ENCODE results near the gene PLCB3. TPM values are rescaled to one million over a fixed set of nuclear protein-coding genes. Genes with fewer than 3 reads are reported as not detected.

The PLCB3 gene
- total RNA-seq = 9.2 TPM

DNA sequence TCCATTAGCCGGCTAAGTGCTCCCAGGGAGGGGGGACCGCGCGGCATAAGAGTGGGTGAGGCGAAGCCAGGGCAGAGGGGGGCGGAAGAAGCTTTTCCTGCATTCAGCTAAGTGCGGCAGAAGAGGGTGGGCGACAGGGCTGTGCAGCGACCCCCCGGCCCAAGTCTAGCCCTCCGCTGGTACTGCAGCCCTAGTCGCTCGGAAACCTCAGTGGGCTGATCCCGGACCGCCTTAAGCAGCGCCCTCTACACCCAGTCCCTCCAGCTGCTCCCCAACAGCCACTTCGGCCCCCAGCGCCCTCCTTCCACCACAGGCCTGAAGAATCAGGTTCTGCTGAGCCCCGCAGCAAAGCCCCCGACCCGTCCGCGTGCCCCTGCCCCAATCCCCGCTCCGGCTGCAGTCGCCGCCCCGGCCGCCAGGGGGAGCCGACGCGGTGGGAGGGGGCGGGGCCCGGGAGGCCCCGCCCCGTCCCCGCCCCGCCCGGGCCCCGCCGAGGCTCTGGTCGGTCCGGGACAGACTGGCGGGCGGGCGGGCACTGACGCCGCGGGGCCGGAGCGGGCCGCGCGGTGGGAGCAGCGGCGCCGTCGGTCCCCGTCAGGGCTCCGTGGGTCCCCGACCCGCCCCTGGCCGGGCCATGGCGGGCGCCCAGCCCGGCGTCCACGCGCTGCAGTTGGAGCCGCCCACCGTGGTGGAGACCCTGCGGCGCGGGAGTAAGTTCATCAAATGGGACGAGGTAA lies at the start of gene PLCB3:
TSS of gene PLCB3 (plus strand) at position 515 of the 737 bp plus-strand sequence. CDS start at position 635, 120 bp downstream.
- no peak for DNase-seq

DNA sequence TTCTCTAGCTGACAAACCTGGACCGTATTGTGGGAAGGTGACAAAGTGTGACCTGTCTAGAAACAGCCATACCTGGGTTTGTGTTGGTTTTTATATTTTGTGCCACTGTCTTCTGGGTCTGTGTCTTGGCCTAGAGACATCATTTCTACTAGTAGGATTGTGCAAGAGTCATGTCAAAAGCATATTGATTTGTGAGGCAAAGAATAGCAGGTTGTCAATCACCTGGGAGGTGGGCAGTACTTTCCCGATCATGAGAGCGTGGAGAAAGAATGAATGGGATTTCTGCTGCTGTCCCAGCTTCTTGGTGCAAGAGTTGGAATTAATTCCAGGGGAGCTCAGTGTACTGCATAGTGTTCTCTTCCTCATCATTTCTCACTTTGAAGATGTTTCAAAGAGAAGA lies 49.8 kb upstream of the PLCB3 start:
- no peak for DNase-seq

DNA sequence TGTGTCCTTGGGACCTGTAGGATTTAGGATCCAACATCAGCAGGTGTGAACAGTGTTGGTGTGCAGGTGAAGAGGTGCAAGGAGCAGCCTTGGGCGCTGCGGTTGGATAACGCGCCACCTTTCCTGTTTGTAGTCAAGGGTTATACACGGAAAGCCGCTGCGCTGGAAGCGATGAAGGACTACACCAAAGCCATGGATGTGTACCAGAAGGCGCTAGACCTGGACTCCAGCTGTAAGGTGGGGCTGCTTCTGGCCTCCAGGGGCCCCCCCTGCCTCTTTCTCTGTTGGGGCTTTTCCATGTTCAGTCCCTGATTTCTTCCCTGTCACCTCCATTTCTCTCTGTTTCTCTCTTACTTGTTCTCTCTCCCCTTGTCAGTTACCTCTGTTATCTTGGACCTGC lies 48.3 kb upstream of the PLCB3 start:
- no peak for DNase-seq

DNA sequence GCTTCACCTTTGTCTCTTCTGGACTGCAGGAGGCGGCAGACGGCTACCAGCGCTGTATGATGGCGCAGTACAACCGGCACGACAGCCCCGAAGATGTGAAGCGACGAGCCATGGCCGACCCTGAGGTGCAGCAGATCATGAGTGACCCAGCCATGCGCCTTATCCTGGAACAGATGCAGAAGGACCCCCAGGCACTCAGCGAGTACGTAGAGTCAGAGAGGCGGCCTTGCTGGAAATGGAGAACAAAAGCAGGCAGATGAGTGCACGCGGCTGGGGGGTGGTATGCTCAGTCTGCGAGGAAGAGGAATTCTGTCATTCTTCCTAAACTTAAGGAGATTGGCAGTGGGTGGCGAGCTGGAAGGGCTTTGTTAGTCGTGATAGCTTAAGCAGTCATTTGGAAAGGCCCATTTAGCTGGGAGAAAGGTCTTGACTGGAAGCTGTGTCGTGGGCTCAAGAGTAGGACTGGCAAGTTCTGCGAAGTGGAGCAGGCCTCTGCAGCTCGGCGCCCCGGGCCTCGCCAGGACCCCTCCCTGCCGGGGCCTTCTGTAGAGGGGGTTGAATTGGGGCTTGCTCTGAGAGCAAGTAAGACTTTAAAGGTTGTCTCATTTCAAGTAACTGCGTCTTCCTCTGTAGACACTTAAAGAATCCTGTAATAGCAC lies 47.8 kb upstream of the PLCB3 start:
- no peak for DNase-seq

DNA sequence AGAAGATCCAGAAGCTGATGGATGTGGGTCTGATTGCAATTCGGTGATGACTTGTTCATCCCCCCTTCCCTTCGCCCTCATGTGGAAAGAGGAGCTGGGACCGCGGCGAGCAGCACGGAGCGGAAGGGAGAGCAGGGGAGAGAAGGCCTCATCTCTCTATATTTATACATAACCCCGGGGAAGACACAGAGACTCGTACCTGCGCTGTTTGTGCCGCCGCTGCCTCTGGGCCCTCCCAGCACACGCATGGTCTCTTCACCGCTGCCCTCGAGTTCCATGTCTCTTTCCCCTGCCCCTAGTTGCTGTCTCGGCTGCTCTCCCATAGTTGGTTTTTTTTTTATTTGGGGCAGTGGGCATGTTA lies 47.3 kb upstream of the PLCB3 start:
- DNase-seq = no peak

DNA sequence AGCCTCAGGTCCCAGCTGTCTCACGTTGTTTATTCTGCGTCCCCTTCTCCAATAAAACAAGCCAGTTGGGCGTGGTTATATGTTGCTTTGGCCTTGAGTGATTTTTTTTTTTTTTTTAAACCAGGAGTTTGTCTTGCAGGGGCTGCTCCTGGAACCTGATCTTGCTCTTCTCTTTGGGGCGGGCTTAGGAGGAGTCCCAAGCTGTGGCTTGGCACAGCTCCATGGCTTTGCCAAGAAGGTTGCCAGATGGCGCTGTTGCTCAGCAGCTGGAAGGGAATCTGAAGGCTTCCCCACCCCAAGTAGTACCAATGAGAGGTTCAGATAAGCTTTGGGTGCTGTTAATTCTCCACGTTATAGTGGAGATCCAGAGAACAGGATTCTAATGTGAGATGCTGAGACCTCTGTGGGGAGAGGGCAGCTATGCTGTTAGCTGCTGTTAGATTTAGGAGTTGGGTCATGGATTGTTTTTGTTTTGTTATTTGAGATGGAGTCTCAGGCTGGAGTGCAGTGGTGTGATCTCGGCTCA lies 46.8 kb upstream of the PLCB3 start:
- DNase-seq = peak; percentile 66

DNA sequence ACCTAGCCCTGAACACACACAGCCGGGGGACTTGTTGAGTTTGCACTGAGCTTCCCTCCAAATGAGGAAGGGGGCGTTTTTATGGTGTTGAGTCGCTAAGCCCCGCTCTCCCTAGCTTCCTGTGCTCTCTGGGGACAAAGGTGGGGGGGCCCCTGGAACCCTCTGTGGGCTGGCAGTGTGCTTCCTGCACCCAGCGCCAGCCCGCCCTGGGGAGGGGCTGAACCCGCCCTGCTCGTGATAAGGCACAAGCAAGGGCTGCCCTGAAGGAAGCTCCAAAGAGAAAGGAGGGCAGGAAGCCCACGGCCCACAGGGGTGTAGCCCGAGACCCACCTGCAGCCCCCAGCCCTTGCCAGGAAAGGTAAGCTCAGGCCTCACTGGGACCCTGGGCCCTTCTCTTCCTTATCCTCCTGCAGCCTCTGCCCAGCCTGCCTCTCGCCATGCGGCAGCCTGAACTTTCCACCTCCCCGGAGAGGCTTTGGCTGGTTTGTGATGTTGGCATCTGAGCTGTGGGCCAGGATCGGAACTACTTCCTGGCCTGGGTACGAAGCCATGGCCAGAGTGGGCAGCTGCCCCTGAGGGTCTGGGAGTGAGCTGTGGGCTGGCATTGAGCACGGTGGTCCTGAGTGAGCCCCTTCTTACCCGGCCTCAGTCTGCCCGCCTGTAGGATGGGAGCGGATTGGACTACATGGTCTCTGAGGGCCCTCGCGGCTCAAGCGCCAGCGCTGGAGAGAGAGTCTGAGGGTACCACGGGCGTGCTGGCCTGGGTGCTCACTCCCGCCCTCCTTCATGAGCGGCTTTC lies 44.7 kb upstream of the PLCB3 start, which contains the start of gene FERMT3:
TSS of gene FERMT3 (plus strand) at position 265 of the 799 bp plus-strand sequence. CDS start 644 bp downstream, outside the sequence.
- DNase-seq = no peak

DNA sequence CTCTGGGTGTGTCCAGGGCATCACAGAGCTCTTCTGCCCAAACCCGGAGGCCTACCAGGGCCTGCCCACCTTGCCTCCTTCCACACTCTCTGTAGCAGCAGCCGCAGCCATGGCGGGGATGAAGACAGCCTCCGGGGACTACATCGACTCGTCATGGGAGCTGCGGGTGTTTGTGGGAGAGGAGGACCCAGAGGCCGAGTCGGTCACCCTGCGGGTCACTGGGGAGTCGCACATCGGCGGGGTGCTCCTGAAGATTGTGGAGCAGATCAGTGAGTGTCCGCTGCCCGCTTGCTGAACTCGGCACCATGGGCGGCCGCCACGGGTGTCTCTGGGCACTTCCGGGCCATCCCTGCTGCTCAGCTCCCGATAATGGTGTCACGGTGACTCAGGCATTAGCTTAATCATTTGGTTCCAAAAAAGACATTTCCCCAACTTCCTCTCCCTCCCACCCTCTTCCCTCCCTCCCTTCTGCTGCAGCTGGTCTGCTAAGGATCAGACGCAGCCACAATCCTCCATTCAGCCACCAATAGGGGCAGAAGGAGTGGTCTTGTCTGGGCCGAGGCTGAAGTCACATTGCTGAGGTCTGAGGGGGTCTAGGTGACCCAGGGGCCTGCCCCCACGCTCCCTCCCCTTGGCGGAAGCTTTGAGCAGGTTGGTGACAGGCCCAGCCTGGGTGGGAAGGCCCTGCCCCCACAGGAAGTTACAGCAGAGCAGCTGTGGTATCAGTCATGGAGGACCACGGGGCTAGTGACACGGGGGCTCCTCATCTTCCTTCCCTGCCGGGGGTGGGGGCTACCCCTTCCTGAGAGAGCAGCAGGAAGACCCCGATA lies 43.9 kb upstream of the PLCB3 start:
- DNase-seq = no peak

DNA sequence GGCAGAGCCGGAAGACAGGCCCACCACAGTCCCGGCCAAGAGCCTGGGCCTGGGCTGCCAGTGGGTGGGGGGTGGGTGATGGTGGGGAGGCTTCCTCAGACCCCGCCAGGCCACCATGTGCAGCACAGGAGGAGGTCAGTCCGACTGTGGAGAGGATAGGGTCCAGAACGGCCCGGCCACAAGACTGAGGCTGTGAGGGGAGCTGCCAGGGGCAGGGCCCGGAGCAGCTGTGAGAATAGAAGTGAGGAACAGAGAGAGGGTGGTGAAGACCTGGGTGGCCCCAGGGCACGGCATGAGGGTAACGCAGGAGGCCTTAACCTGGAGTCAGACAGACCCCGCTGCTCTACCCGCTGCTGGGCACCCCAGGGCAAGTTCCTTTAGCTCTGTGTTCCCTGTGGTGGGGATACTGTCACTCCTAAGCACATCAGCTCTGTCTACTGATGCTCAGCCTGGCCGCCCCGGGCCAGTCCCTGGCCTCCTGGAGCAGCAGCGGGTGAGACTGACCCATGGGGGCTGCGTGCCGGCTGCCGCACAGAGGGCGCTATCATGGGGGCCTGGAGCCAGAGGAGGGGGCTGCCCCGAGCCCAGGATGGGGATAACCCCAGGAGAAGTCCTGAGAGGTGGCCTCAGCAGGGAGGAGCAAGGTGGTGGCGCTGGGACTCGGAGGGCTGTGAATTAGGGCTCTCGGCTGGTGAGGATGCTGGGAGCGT lies 43.1 kb upstream of the PLCB3 start:
- DNase-seq = no peak

DNA sequence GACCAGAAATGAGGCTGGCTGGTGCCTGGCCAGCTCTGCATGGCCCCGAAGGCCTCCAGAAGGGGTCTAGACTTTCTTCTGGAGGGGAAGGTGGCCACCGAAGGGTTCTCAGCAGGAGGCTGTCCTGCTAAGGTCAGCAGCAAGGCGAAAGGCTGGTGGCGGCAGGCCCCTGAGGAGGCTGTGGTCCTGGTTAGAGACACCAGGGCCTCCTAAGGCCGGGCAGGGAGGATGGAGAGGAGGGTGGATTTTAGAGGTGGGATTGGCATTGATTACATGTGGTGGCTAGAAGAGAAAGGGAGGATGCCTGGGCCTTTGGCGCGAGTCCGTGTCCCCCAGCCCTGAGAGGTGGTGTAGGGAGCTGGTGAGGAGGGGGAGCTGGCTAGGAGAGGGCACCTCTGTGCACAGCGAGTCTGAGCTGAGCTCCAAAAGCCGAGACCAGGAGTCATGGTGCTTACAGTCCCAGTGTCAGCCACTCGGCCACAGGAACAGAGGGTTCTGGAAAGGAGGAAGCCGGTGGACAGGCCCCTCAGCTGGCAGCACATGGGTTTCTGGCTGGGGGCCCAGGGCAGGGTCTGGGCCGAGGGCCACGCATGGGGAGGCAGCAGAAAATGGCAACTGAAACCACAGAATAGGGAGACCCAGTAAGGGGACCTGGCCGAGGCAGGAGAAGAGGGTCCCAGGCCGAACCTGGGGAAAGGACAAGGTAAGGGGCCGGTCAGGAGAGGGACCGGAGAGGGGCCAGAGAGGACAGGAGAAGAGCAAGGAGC lies 42.4 kb upstream of the PLCB3 start:
- no peak for DNase-seq

DNA sequence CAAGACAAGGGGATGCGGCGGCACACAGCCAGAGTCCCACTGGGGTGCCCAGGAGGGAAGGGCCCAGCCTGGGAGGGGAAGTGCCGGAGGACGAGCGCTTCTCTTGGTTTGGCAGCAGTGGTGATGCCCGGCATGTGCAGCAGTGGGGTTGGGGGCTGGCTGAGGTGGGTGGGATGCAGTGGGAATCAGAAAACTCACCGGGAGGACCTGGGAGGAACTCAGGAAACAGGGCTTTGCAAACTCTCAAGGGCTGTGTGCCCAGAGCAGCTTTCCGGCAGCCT lies 41.8 kb upstream of the PLCB3 start:
- DNase-seq = no peak

DNA sequence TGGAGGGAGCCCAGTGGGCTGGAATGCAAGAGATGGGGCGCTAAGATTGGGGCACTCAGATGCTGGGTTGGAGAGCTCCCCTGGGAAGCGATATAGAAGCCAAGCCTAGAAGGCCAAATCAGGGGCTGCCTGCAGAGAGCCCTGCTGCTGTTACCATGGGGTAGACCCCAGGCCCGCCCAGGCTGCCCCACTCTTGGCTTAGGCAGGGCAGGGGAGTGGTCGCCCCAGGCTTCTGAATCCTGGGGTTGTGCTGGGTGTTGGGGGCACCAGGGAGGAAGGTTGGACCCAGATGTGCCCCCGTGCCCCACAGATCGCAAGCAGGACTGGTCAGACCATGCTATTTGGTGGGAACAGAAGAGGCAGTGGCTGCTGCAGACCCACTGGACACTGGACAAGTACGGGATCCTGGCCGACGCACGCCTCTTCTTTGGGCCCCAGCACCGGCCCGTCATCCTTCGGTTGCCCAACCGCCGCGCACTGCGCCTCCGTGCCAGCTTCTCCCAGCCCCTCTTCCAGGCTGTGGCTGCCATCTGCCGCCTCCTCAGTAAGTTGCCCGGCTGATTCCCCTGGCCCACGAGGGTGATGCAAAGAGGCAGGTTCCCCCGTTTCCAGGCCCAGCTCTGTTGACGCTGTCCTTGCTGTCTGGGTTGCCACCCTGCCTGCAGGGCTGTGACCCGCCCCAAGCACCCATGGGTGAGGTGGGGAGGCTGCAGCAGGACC lies 40.9 kb upstream of the PLCB3 start:
- no peak for DNase-seq

DNA sequence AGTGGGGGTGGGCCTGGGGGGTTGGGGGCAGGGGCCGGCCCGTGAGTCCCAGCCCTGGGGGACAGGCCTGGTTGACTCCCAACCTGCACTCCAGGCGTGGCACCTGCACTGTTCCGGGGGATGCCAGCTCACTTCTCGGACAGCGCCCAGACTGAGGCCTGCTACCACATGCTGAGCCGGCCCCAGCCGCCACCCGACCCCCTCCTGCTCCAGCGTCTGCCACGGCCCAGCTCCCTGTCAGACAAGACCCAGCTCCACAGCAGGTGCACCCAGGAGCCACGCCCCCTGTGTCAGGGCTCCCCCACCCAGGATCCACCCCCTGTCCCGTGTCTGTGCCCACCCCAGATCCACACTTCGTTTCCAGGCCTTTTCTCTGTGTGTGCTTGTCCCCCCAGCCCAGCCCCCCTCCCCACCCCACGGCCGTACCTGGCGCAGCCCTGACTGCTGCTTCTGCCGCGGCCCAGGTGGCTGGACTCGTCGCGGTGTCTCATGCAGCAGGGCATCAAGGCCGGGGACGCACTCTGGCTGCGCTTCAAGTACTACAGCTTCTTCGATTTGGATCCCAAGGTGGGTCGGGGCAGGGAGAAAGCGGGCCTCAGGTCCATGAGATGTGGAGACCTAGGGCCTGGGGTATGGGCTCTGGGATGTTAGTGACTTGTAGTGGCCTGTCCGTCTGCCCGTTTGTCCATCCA lies 40.0 kb upstream of the PLCB3 start:
- DNase-seq = no peak

DNA sequence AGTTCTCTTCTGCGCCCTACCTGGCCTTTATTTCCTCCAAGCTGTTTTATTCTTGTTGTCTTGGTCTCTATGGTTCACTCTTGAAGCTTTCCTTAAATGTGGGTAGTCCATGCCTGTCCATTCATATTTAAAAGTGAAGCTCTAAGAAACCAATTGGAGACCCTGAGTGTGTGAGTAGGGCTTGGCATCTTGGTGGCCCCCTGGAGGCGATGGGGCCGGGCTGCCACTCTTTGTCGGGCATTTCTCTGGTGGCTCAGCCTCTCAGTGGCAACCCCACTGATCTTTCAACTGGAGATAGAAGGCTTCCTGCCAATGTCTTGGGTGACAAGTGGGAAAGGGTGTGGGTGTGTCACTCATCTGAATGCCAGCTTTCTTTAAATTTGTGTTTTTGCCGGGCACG lies 34.5 kb upstream of the PLCB3 start:
- DNase-seq = no peak

DNA sequence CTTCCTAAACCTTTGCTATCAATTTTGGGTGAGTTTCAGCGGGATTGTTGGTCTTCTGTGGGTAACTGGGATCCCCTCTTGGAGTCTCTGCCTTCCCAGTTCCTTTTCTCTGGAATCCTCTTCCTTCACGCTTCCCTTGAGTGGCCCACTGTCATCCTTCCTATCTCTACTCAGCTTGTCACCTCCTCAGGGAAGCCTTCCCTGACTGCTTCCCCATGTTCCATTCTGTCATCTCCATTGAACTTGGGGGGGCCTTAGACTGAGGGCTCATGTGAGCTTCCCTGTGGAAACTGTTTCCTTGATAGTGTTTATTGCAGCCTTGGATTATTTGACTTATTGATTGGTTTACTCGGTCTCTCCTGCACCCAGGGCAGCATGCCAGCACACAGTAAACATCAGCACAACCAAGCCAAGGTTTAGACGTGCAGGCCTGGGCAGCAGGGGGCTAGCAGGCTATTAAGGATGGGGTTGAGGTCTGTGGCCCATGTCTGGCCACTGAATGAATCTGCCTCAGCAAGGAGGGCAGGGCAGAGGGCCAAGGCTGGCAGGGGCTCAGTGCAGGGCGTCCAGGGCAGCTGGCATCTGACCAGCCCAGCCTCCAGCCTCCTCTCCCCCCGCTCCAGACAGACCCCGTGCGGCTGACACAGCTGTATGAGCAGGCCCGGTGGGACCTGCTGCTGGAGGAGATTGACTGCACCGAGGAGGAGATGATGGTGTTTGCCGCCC lies 32.5 kb upstream of the PLCB3 start:
- no peak for DNase-seq

DNA sequence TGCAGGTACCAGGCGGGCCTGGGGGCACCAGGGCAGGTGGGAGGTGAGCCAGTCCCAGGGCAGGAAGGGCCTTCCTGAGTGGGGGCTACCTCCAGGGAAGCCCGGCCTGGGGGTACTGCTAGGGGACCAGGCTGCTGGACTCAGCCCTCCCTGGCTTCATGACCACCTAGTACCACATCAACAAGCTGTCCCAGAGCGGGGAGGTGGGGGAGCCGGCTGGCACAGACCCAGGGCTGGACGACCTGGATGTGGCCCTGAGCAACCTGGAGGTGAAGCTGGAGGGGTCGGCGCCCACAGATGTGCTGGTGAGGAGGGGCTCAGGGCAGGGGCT lies 32.0 kb upstream of the PLCB3 start:
- no peak for DNase-seq

DNA sequence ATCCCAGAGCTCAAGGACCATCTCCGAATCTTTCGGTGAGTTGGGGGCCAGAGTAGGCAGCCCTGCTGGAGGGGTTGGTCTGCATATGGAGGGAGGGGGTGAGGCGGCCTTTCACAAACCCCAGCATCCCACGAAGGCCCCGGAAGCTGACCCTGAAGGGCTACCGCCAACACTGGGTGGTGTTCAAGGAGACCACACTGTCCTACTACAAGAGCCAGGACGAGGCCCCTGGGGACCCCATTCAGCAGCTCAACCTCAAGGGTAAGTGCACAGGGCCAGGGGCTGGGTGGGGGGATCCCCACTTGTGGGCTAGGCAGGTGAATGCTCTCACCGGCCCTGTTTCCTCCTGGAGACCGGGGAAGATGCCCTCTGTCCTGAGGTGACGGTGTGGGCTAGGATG lies 31.6 kb upstream of the PLCB3 start:
- DNase-seq = no peak

DNA sequence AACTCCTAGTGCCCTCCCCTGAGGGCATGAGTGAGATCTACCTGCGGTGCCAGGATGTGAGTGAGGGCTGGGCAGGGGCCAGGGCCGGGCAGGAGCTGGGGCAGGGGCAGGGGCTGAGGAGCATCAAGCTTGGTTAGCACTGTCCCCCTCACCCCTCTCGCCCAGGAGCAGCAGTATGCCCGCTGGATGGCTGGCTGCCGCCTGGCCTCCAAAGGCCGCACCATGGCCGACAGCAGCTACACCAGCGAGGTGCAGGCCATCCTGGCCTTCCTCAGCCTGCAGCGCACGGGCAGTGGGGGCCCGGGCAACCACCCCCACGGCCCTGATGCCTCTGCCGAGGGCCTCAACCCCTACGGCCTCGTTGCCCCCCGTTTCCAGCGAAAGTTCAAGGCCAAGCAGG lies 31.1 kb upstream of the PLCB3 start:
- DNase-seq = no peak

DNA sequence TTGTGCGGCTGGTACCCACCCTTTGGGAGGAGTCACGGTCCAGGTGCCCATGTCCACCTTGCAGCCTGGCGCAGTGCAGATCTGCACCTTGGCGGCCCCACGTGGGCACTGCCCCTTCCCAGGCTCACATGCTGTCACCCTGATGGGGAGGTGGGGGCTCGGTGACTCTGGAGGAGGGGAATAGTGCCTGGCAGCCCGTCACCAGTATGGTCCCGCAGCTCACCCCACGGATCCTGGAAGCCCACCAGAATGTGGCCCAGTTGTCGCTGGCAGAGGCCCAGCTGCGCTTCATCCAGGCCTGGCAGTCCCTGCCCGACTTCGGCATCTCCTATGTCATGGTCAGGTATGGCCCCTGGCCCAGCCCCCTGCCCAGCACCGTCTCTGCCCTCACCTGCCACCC lies 30.5 kb upstream of the PLCB3 start:
- DNase-seq = no peak
